Lung microvascular endothelial cell (primary cell): ENCODE data around the gene FMN1. TPM values are rescaled to one million over a fixed set of nuclear protein-coding genes. Genes with fewer than 3 reads are reported as not detected.
"Not testable (repeated sequence)": the region's sequence is repeated elsewhere in the genome, so short reads cannot be mapped to it uniquely, and the experiment has no call there.

ENCODE experiments used
- DNase-seq, 2 donors: peaks; one replicate each; pipeline versions ENCODE4 v3.0.0 to v3.0.0-alpha.2; 2010; ENCODE audit warnings: low read depth in 2 of 2
- total RNA-seq: library from RNA; depleted of rRNA; stranded (reverse); fragments of >200 nt; gene quantifications from 2 replicates; pipeline ENCODE4 v1.2.1, GENCODE V29; 2014

Gene FMN1
- total RNA-seq, 1 donor from 2014 or later: under 0.01 TPM

GRCh38 chr15:32864841-32865240, 329.7 kb downstream of the FMN1 start:
- DNase-seq: no peak

- no peak for DNase-seq
Observed at GRCh38 chr15:32864051-32864450, 330.5 kb downstream of the FMN1 start.

GRCh38 chr15:32861761-32862160, 332.8 kb downstream of the FMN1 start:
- peak in 1 of 2 donors; percentile 30 for DNase-seq

- no peak for DNase-seq
Observed at GRCh38 chr15:32861174-32861573, 333.3 kb downstream of the FMN1 start.

GRCh38 chr15:32859996-32860395, 334.5 kb downstream of the FMN1 start:
- no peak for DNase-seq

GRCh38 chr15:32859251-32859650, 335.3 kb downstream of the FMN1 start:
- DNase-seq: no peak

GRCh38 chr15:32857732-32858131, 336.8 kb downstream of the FMN1 start:
- no peak for DNase-seq

- no peak for DNase-seq
Observed at GRCh38 chr15:32856753-32857152, 337.8 kb downstream of the FMN1 start.

- DNase-seq: peak; percentile 41 to 97
Observed at GRCh38 chr15:32855942-32856341, 338.6 kb downstream of the FMN1 start.

GRCh38 chr15:32853592-32853991, 340.9 kb downstream of the FMN1 start:
- no peak for DNase-seq

- DNase-seq: no peak
Observed at GRCh38 chr15:32852771-32853170, 341.7 kb downstream of the FMN1 start.

- DNase-seq: no peak
Observed at GRCh38 chr15:32852017-32852416, 342.5 kb downstream of the FMN1 start.

GRCh38 chr15:32851572-32851971, 342.9 kb downstream of the FMN1 start:
- DNase-seq: peak; percentile 20 to 88

- peak in 1 of 2 donors; percentile 51 for DNase-seq
Observed at GRCh38 chr15:32849769-32850668, 344.5 kb downstream of the FMN1 start.

- not testable (repeated sequence) for DNase-seq
Observed at GRCh38 chr15:32846671-32847070, 347.8 kb downstream of the FMN1 start.

GRCh38 chr15:32844118-32844711, 350.3 kb downstream of the FMN1 start:
- DNase-seq: peak; percentile 67 to 69

GRCh38 chr15:32843219-32843815, 351.2 kb downstream of the FMN1 start:
- no peak for DNase-seq

GRCh38 chr15:32842081-32842480, 352.4 kb downstream of the FMN1 start:
- DNase-seq: no peak

- DNase-seq: no peak
Observed at GRCh38 chr15:32840507-32841245, 353.8 kb downstream of the FMN1 start.

GRCh38 chr15:32838820-32839219, 355.7 kb downstream of the FMN1 start:
- peak; percentile 52 to 91 for DNase-seq

- DNase-seq: no peak
Observed at GRCh38 chr15:32838338-32838737, 356.2 kb downstream of the FMN1 start.

GRCh38 chr15:32837935-32838334, 356.6 kb downstream of the FMN1 start:
- no peak for DNase-seq
